IMR-90 (cell line): Measurements from ENCODE around the gene A4GALT. TPM values are rescaled to one million over a fixed set of nuclear protein-coding genes. Genes with fewer than 3 reads are reported as not detected.

Source experiments
- ATAC-seq: fragments of 200-7000 bp; cut with Tn5 transposase; 2 replicates; pipeline ENCODE4 v1.9.1; 2020; ENCODE audit warnings: low read depth, mild to moderate bottlenecking, moderate library complexity
- BruUV-seq: library from RNA; stranded (reverse); fragments of 400-500 nt; replicated peaks from 2 replicates; lab custom pipeline; 2021; lab: Mats Ljungman, UMichigan
- CTCF ChIA-PET: fragments of 300-600 bp; formaldehyde crosslinking; extraction: SDS; loops from one replicate; lab custom pipeline; 2021; ENCODE audit warnings: antibody characterized with exemption; lab: Yijun Ruan, JAX
- POLR2A ChIA-PET: fragments of 300-600 bp; sonication (Branson Sonifier 250); formaldehyde crosslinking; loops from one replicate; lab custom pipeline; 2022; ENCODE audit warnings: antibody characterized with exemption; ENCODE audit not compliant: unreplicated experiment; lab: Charles Lee
- DNase-seq: peaks from one replicate; pipeline ENCODE4 v3.0.0; 2013
- H2AFZ ChIP-seq: replicated peaks from 2 replicates; pipeline ENCODE3; 2013; ENCODE audit warnings: low read length, mild to moderate bottlenecking; ENCODE audit not compliant: poor library complexity
- H2AK5ac ChIP-seq: 2 replicates; pipeline ENCODE4 v1.6.1; 2013; ENCODE audit warnings: low read depth, low read length, inconsistent platforms
- H2AK9ac ChIP-seq: replicated peaks from 2 replicates; pipeline ENCODE3; 2013; ENCODE audit warnings: mild to moderate bottlenecking, low read depth, low read length, moderate library complexity; ENCODE audit not compliant: poor library complexity
- H2BK120ac ChIP-seq: 2 replicates; pipeline ENCODE4 v1.6.1; 2013; ENCODE audit warnings: low read depth, low read length, inconsistent platforms
- H2BK15ac ChIP-seq: 3 replicates; pipeline ENCODE4 v1.6.1; 2013; ENCODE audit warnings: low read depth, low read length, inconsistent platforms
- H2BK20ac ChIP-seq: 2 replicates; pipeline ENCODE4 v1.6.1; 2013; ENCODE audit warnings: low read depth, mild to moderate bottlenecking, inconsistent platforms, low read length, moderate library complexity
- H2BK5ac ChIP-seq: 2 replicates; pipeline ENCODE4 v1.6.1; 2013; ENCODE audit warnings: mild to moderate bottlenecking, low read depth, low read length, inconsistent platforms; ENCODE audit not compliant: poor library complexity, severe bottlenecking
- H3K14ac ChIP-seq: replicated peaks from 2 replicates; pipeline ENCODE4 v1.6.1; 2013; ENCODE audit warnings: low read depth, low read length, inconsistent platforms
- H3K18ac ChIP-seq: 2 replicates; pipeline ENCODE4 v1.6.1; 2013; ENCODE audit warnings: low read depth, low read length, control low read depth
- H3K23ac ChIP-seq: 2 replicates; pipeline ENCODE4 v1.6.1; 2013; ENCODE audit warnings: low read depth, low read length, inconsistent platforms
- H3K27ac ChIP-seq: 2 replicates; pipeline ENCODE4 v1.5.1; 2013; ENCODE audit warnings: mild to moderate bottlenecking, control low read depth, low read length; ENCODE audit not compliant: insufficient read depth
- H3K27me3 ChIP-seq: 2 replicates; pipeline ENCODE4 v1.6.1; 2013; ENCODE audit warnings: low read length; ENCODE audit not compliant: control insufficient read depth, insufficient read depth
- H3K36me3 ChIP-seq: 2 replicates; pipeline ENCODE4 v1.6.1; 2013; ENCODE audit warnings: low read length, mixed read lengths; ENCODE audit not compliant: control insufficient read depth, insufficient read depth
- H3K4ac ChIP-seq: 2 replicates; pipeline ENCODE4 v1.6.1; 2013; ENCODE audit warnings: low read depth, low read length, inconsistent platforms
- H3K4me1 ChIP-seq: 2 replicates; pipeline ENCODE4 v1.6.1; 2013; ENCODE audit warnings: low read length, mixed read lengths; ENCODE audit not compliant: control insufficient read depth, insufficient read depth
- H3K4me2 ChIP-seq: 2 replicates; pipeline ENCODE4 v1.6.1; 2013; ENCODE audit warnings: low read depth, mild to moderate bottlenecking, control low read depth, low read length, moderate library complexity
- H3K4me3 ChIP-seq: 2 replicates; pipeline ENCODE4 v1.5.1; 2013; ENCODE audit warnings: low read depth, mild to moderate bottlenecking, control low read depth, low read length, moderate library complexity; ENCODE audit not compliant: insufficient read depth
- H3K56ac ChIP-seq: 2 replicates; pipeline ENCODE4 v1.6.1; 2013; ENCODE audit warnings: low read length, inconsistent platforms; ENCODE audit not compliant: insufficient read depth; ENCODE audit errors: extremely low read depth
- H3K79me1 ChIP-seq, 2 experiments: 2 replicates each; pipeline ENCODE4 v1.6.1; 2013; ENCODE audit warnings: low read length in 2 of 2, inconsistent platforms in 1 of 2, low read depth in 1 of 2
- H3K9ac ChIP-seq: 2 replicates; pipeline ENCODE4 v1.6.1; 2013; ENCODE audit warnings: low read depth, low read length, control low read depth
- H3K9me1 ChIP-seq: 2 replicates; pipeline ENCODE4 v1.6.1; 2013; ENCODE audit warnings: low read length, inconsistent platforms; ENCODE audit not compliant: insufficient read depth
- H3K9me3 ChIP-seq: 2 replicates; pipeline ENCODE4 v1.6.1; 2013; ENCODE audit warnings: low read length; ENCODE audit not compliant: control insufficient read depth, insufficient read depth
- H4K20me1 ChIP-seq: 2 replicates; pipeline ENCODE4 v1.6.1; 2013; ENCODE audit warnings: low read length, inconsistent platforms; ENCODE audit not compliant: insufficient read depth
- H4K5ac ChIP-seq: 2 replicates; pipeline ENCODE4 v1.6.1; 2013; ENCODE audit warnings: mild to moderate bottlenecking, low read depth, low read length, control low read depth
- H4K8ac ChIP-seq, 2 experiments: 2 replicates each; pipeline ENCODE4 v1.6.1; 2013; ENCODE audit warnings: low read depth in 2 of 2, low read length in 2 of 2, control low read depth in 1 of 2, inconsistent platforms in 1 of 2
- H4K91ac ChIP-seq: 2 replicates; pipeline ENCODE4 v1.6.1; 2013; ENCODE audit warnings: low read depth, low read length, inconsistent platforms; ENCODE audit not compliant: insufficient read depth
- CHD1 ChIP-seq: IDR thresholded peaks from 2 replicates; pipeline ENCODE4 v1.6.1; 2012; ENCODE audit warnings: low read depth, low read length, improper control_type of control experiment
- FOS ChIP-seq: fragments of 150-350 bp; IDR thresholded peaks from 2 replicates; pipeline ENCODE4 v1.6.1; 2016; ENCODE audit warnings: low read depth, low read length
- MXI1 ChIP-seq: IDR thresholded peaks from 2 replicates; pipeline ENCODE4 v1.6.1; 2012; ENCODE audit warnings: low read depth, mild to moderate bottlenecking, low read length, moderate library complexity, borderline replicate concordance
- NFE2L2 ChIP-seq: fragments of 150-350 bp; IDR thresholded peaks from 2 replicates; pipeline ENCODE4 v1.6.1; 2016; ENCODE audit warnings: low read depth, mild to moderate bottlenecking, low read length
- RAD21 ChIP-seq: IDR thresholded peaks from 2 replicates; pipeline ENCODE4 v1.6.1; 2012; ENCODE audit warnings: low read length, improper control_type of control experiment
- RFX5 ChIP-seq: IDR thresholded peaks from 2 replicates; pipeline ENCODE4 v1.8.0; 2012; ENCODE audit warnings: low read depth, mild to moderate bottlenecking, low read length, moderate library complexity
- SMC3 ChIP-seq: fragments of 150-350 bp; IDR thresholded peaks from 2 replicates; pipeline ENCODE4 v1.6.1; 2016; ENCODE audit warnings: low read depth, mild to moderate bottlenecking, antibody characterized with exemption, low read length, moderate library complexity
- WGBS, 2 experiments: methylation state at CpG; one replicate each; pipeline versions ENCODE4 v1.1.5 to v1.1.7; 2013; ENCODE audit warnings: missing lambda C conversion rate in 2 of 2; ENCODE audit not compliant: insufficient read length in 1 of 2; ENCODE audit errors: extremely low coverage in 2 of 2; 5-methylcytosine and 5-hydroxymethylcytosine counted together
- dilution Hi-C: fragments of 300-500 bp; cut with HindIII; formaldehyde crosslinking; loops from one replicate; pipeline ENCODE4 v1.14.3; 2018; ENCODE audit warnings: low sequenced_read_pairs; ENCODE audit not compliant: unreplicated experiment
- in situ Hi-C: fragments of 300-500 bp; cut with MboI; formaldehyde crosslinking; loops from 3 replicates; pipeline ENCODE4 v1.14.3; 2019; ENCODE audit warnings: low sequenced_read_pairs, inconsistent platforms, mixed read lengths
- intact Hi-C: fragments of 100-400 bp; cut with micrococcal nuclease; formaldehyde crosslinking; loops from 2 replicates; pipeline ENCODE4 v1.10.0; 2022
- polyA plus RNA-seq, 3 experiments: library from polyadenylated mRNA; depleted of rRNA; stranded (reverse); fragments of >200 nt; gene quantifications; 2 replicates each; pipeline ENCODE4 v1.2.3, GENCODE V29; 2012; ENCODE audit warnings: low replicate concordance in 1 of 3
- total RNA-seq: library from RNA; depleted of rRNA; stranded (reverse); fragments of >200 nt; gene quantifications from 2 replicates; pipeline ENCODE4 v1.2.3, GENCODE V29; 2012
- TF ChIP-seq, protein P1 (sequence below): conservative IDR thresholded peaks from 2 replicates; pipeline ENCODE4 v1.5.1; 2012; ENCODE audit warnings: mild to moderate bottlenecking, low read depth, low read length, improper control_type of control experiment

A4GALT gene
- total and polyA plus RNA-seq, 2 of the 4 experiments (the other 2 are of a cell fraction), result 1.6 to 6.1 TPM

DNA sequence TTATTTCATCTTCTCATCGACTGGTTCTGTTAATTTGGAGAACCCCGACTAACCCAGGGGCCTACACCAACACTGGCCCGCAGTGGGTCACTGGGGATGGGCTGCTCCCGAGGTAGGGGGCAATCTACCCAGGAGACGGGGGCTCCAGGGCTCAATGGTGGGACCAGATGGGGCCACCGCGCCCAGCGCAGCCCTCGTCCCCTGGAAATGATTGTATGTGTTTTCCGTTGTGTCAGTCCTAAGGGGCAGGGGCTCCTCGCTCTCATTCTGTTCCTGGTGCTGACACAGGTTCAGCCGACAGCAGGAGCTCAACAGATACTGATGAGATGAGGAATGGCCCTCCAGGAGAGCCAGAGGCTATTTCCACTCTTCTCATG is 20.7 kb downstream of the A4GALT start:
- BruUV-seq, result no TSS peak
- Histone ChIP-seq H4K91ac (no peak overlapping the region), H3K9me3 (no peaks in the 10 kb centered on the region), H3K4me2 (no peak overlapping the region), H3K9me1 (peaks cover 17% of the 10 kb centered on the region), H3K79me1 (peaks cover 27 to 62% of the 10 kb centered on the region in 2 experiments), H2AFZ (no peak overlapping the region), H2AK5ac (no peak overlapping the region), H2BK15ac (no peak overlapping the region), H2BK5ac (no peak overlapping the region), H2BK120ac (no peak overlapping the region), H4K20me1 (peaks cover 13% of the 10 kb centered on the region), H3K14ac (no peak overlapping the region), H3K27me3 (no peaks in the 10 kb centered on the region), H2BK20ac (no peak overlapping the region), H4K8ac (no peak overlapping the region), H3K27ac (no peak overlapping the region), H3K56ac (no peak overlapping the region), H2AK9ac (no peak overlapping the region), H3K4me1 (peaks cover 12% of the 10 kb centered on the region), H3K18ac (no peak overlapping the region), H4K5ac (no peak overlapping the region), H3K4me3 (no peak overlapping the region), H3K36me3 (peaks cover 4% of the 10 kb centered on the region), H3K9ac (no peak overlapping the region), H3K4ac (no peak overlapping the region), H3K23ac (no peak overlapping the region)
- dilution Hi-C loops (no loop called here), intact Hi-C loops (no loop called here), in situ Hi-C loops (no loop called here)
- 83% methylated on average over 1 of the region's 12 CpGs; no CpG with 5 or more reads in 1 of the 2 experiments for WGBS, 2 experiments
- DNase-seq (no peak), ATAC-seq (no peak)
- ChIA-PET CTCF (no interaction called here), POLR2A (no interaction called here)
- TF ChIP-seq FOS, result no peak
- no peak for TF ChIP-seq RAD21
- no peak for TF ChIP-seq RFX5
- TF ChIP-seq CHD1, result no peak
- TF ChIP-seq NFE2L2, result no peak
- TF ChIP-seq, protein P1, sequence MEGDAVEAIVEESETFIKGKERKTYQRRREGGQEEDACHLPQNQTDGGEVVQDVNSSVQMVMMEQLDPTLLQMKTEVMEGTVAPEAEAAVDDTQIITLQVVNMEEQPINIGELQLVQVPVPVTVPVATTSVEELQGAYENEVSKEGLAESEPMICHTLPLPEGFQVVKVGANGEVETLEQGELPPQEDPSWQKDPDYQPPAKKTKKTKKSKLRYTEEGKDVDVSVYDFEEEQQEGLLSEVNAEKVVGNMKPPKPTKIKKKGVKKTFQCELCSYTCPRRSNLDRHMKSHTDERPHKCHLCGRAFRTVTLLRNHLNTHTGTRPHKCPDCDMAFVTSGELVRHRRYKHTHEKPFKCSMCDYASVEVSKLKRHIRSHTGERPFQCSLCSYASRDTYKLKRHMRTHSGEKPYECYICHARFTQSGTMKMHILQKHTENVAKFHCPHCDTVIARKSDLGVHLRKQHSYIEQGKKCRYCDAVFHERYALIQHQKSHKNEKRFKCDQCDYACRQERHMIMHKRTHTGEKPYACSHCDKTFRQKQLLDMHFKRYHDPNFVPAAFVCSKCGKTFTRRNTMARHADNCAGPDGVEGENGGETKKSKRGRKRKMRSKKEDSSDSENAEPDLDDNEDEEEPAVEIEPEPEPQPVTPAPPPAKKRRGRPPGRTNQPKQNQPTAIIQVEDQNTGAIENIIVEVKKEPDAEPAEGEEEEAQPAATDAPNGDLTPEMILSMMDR, result no peak
- TF ChIP-seq SMC3, result no peak
- no peak for TF ChIP-seq MXI1
